ENCODE results near the gene SWI5.

SWI5 gene

GRCh38 chr9:128244837-128245231, 31.2 kb upstream of the SWI5 start:
- peak; percentile 86 for ATAC-seq
- TF ChIP-seq ZFP3 (CRISPR knock-in tag; IDR thresholded peaks at IDR 0.05) (no peak), TOX (CRISPR knock-in tag; IDR thresholded peaks at IDR 0.05; ENCODE audit: borderline replicate concordance) (no peak), OSR1 (CRISPR knock-in tag; IDR thresholded peaks at IDR 0.05) (no peak), PATZ1 (CRISPR knock-in tag; IDR thresholded peaks at IDR 0.05; ENCODE audit: borderline replicate concordance) (no peak), POU6F1 (CRISPR knock-in tag; IDR thresholded peaks at IDR 0.05; ENCODE audit: borderline replicate concordance, low read depth) (no peak), ZC3H10 (CRISPR knock-in tag; IDR thresholded peaks at IDR 0.05) (no peak), ZNF8 (CRISPR knock-in tag; IDR thresholded peaks at IDR 0.05) (no peak), ZNF70 (CRISPR knock-in tag; IDR thresholded peaks at IDR 0.05) (no peak), TCF4 (CRISPR knock-in tag; IDR thresholded peaks at IDR 0.05; ENCODE audit: borderline replicate concordance) (no peak), ZFP30 (CRISPR knock-in tag; IDR thresholded peaks at IDR 0.05) (no peak)

GRCh38 chr9:128245421-128246151, 30.5 kb upstream of the SWI5 start:
- peak; percentile 68 for ATAC-seq
- no peak for TF ChIP-seq ISL1 (CRISPR knock-in tag; IDR thresholded peaks at IDR 0.05)
- peak; percentile 64; the same call in 1 of the 2 replicates for TF ChIP-seq TCF4 (CRISPR knock-in tag; IDR thresholded peaks at IDR 0.05; ENCODE audit: borderline replicate concordance)

GRCh38 chr9:128246471-128246870, 29.6 kb upstream of the SWI5 start:
- no peak for TF ChIP-seq POU6F1 (CRISPR knock-in tag; IDR thresholded peaks at IDR 0.05; ENCODE audit: borderline replicate concordance, low read depth)
- TF ChIP-seq CSRNP3 (CRISPR knock-in tag; IDR thresholded peaks at IDR 0.05), result no peak
- TF ChIP-seq TOX (CRISPR knock-in tag; IDR thresholded peaks at IDR 0.05; ENCODE audit: borderline replicate concordance), result no peak
- no peak for TF ChIP-seq RARB (CRISPR knock-in tag; IDR thresholded peaks at IDR 0.05)
- TF ChIP-seq BACH2 (CRISPR knock-in tag; IDR thresholded peaks at IDR 0.05; ENCODE audit: borderline replicate concordance), result no peak
- TF ChIP-seq ARNTL (CRISPR knock-in tag; IDR thresholded peaks at IDR 0.05; ENCODE audit: borderline replicate concordance, low read depth), result no peak
- TF ChIP-seq TSHZ2 (CRISPR knock-in tag; IDR thresholded peaks at IDR 0.05), result no peak
- TF ChIP-seq ZNF8 (CRISPR knock-in tag; IDR thresholded peaks at IDR 0.05), result no peak
- TF ChIP-seq CSDC2 (CRISPR knock-in tag; IDR thresholded peaks at IDR 0.05), result no peak
- no peak for ATAC-seq

- ATAC-seq, result no peak
- TF ChIP-seq TSHZ2 (CRISPR knock-in tag; IDR thresholded peaks at IDR 0.05) (no peak), RARB (CRISPR knock-in tag; IDR thresholded peaks at IDR 0.05) (no peak), ZNF565 (CRISPR knock-in tag; conservative IDR thresholded peaks at IDR 0.05; ENCODE audit: low read depth) (no peak), ARNTL (CRISPR knock-in tag; IDR thresholded peaks at IDR 0.05; ENCODE audit: borderline replicate concordance, low read depth) (no peak)
Measured at GRCh38 chr9:128247226-128247803, 28.8 kb upstream of the SWI5 start.

Measured in SK-N-SH treated with all-trans-retinoic acid at 6 μM for 48 hours (cell line).